Smooth muscle cell (in vitro differentiated cells): ENCODE measurements around the gene RYR1. TPM values are rescaled to one million over a fixed set of nuclear protein-coding genes. Genes with fewer than 3 reads are reported as not detected.

Experiments
- DNase-seq: peaks from one replicate; lab custom pipeline; 2025; ENCODE audit not compliant: unreplicated experiment; lab: John Stamatoyannopoulos, UW
- H2AFZ ChIP-seq: fragments of 200-600 bp; sonication (generic); 2 replicates; pipeline ENCODE4 v1.6.0; 2016; ENCODE audit warnings: antibody characterized with exemption, low read depth, mild to moderate bottlenecking
- H3F3A ChIP-seq: fragments of 200-600 bp; sonication (generic); 2 replicates; pipeline ENCODE4 v1.6.0; 2017; ENCODE audit warnings: antibody characterized with exemption, low read depth
- H3K27ac ChIP-seq: fragments of 200-600 bp; sonication (generic); 2 replicates; pipeline ENCODE4 v1.5.1; 2016; ENCODE audit warnings: low read depth, mild to moderate bottlenecking
- H3K27me3 ChIP-seq: fragments of 200-600 bp; sonication (generic); 2 replicates; pipeline ENCODE4 v1.6.1; 2016; ENCODE audit warnings: low read depth, mild to moderate bottlenecking
- H3K36me3 ChIP-seq: fragments of 200-600 bp; sonication (generic); 2 replicates; pipeline ENCODE4 v1.5.1; 2016; ENCODE audit warnings: low read depth
- H3K4me1 ChIP-seq: fragments of 200-600 bp; sonication (generic); 2 replicates; pipeline ENCODE4 v1.5.1; 2016; ENCODE audit warnings: low read depth
- H3K4me2 ChIP-seq: fragments of 200-600 bp; sonication (generic); 2 replicates; pipeline ENCODE4 v1.6.0; 2016; ENCODE audit warnings: mild to moderate bottlenecking
- H3K4me3 ChIP-seq: fragments of 200-600 bp; sonication (generic); 2 replicates; pipeline ENCODE4 v1.5.1; 2016; ENCODE audit warnings: mild to moderate bottlenecking
- H3K79me2 ChIP-seq: fragments of 200-600 bp; sonication (generic); 2 replicates; pipeline ENCODE4 v1.6.0; 2016; ENCODE audit warnings: low read depth, mild to moderate bottlenecking
- H3K9ac ChIP-seq: fragments of 200-600 bp; sonication (generic); 2 replicates; pipeline ENCODE4 v1.6.0; 2016; ENCODE audit warnings: low read depth
- H3K9me3 ChIP-seq: fragments of 200-600 bp; sonication (generic); replicated peaks from 2 replicates; pipeline ENCODE4 v1.5.1; 2016; ENCODE audit warnings: low read depth
- H4K20me1 ChIP-seq: fragments of 200-600 bp; sonication (generic); 2 replicates; pipeline ENCODE4 v1.6.0; 2016; ENCODE audit warnings: low read depth
- CTCF ChIP-seq: fragments of 200-600 bp; sonication (generic); IDR thresholded peaks from 2 replicates; pipeline ENCODE4 v1.5.1; 2017; ENCODE audit warnings: borderline replicate concordance, mild to moderate bottlenecking, antibody characterized with exemption; ENCODE audit not compliant: insufficient read depth, poor library complexity, severe bottlenecking
- WGBS: methylation state at CpG from one replicate; pipeline ENCODE4 v1.1.7; 2016; ENCODE audit warnings: low lambda C conversion rate; 5-methylcytosine and 5-hydroxymethylcytosine counted together
- polyA plus RNA-seq: library from polyadenylated mRNA; unstranded; fragments of >200 nt; fragmentation: Nextera tagmentation; extraction: Ambion mirVana; gene quantifications from 2 replicates; pipeline ENCODE4 v1.2.1, GENCODE V29; 2016
- total RNA-seq: library from RNA; depleted of rRNA; stranded (reverse); fragments of >200 nt; gene quantifications from 2 replicates; pipeline ENCODE4 v1.2.3, GENCODE V29; 2014

RYR1 gene
- total and polyA plus RNA-seq, 2 experiments from 2014 or later, result 0.31 to 0.95 TPM

- H3K9me3 ChIP-seq, result no peaks in the 10 kb centered on the region
- no peak for TF ChIP-seq CTCF
- no peaks in the 10 kb centered on the region for H3F3A ChIP-seq
- no peak overlapping the region for H3K4me2 ChIP-seq
- H3K79me2 ChIP-seq, result no peaks in the 10 kb centered on the region
- H3K27ac ChIP-seq, result no peak overlapping the region
- DNase-seq, result no peak
- H3K9ac ChIP-seq, result no peak overlapping the region
- no peaks in the 10 kb centered on the region for H3K36me3 ChIP-seq
- WGBS, result 86% methylated on average over 8 of the region's 8 CpGs
- no peak overlapping the region for H2AFZ ChIP-seq
- no peaks in the 10 kb centered on the region for H3K4me1 ChIP-seq
- no peaks in the 10 kb centered on the region for H3K27me3 ChIP-seq
- H4K20me1 ChIP-seq, result no peaks in the 10 kb centered on the region
- no peak overlapping the region for H3K4me3 ChIP-seq
Observed at GRCh38 chr19:38412491-38412890, 21.0 kb upstream of the RYR1 start.

GRCh38 chr19:38412961-38413360 is 20.5 kb upstream of the RYR1 start:
- H3K9ac ChIP-seq, result no peak overlapping the region
- no peak overlapping the region for H3K4me3 ChIP-seq
- H3K27me3 ChIP-seq, result peaks cover under 1% of the 10 kb centered on the region
- no peaks in the 10 kb centered on the region for H3K79me2 ChIP-seq
- no peak for DNase-seq
- no peaks in the 10 kb centered on the region for H3K36me3 ChIP-seq
- no peaks in the 10 kb centered on the region for H4K20me1 ChIP-seq
- WGBS, result 71% methylated on average over 9 of the region's 11 CpGs
- H3F3A ChIP-seq, result no peaks in the 10 kb centered on the region
- no peak overlapping the region for H2AFZ ChIP-seq
- no peaks in the 10 kb centered on the region for H3K9me3 ChIP-seq
- no peaks in the 10 kb centered on the region for H3K4me1 ChIP-seq
- TF ChIP-seq CTCF, result no peak
- H3K27ac ChIP-seq, result no peak overlapping the region
- no peak overlapping the region for H3K4me2 ChIP-seq

- Histone ChIP-seq H3K9ac (no peak overlapping the region), H4K20me1 (no peaks in the 10 kb centered on the region), H3K36me3 (no peaks in the 10 kb centered on the region), H3K9me3 (no peaks in the 10 kb centered on the region), H3K27me3 (peaks cover 5% of the 10 kb centered on the region), H3K4me2 (no peak overlapping the region), H3K79me2 (no peaks in the 10 kb centered on the region), H3K4me1 (peaks cover 3% of the 10 kb centered on the region), H3K27ac (no peak overlapping the region), H2AFZ (no peak overlapping the region), H3F3A (no peaks in the 10 kb centered on the region), H3K4me3 (no peak overlapping the region)
- TF ChIP-seq CTCF, result no peak
- WGBS, result 99% methylated on average over 4 of the region's 6 CpGs
- no peak for DNase-seq
Observed at GRCh38 chr19:38413416-38413815, 20.1 kb upstream of the RYR1 start.

- H3K27ac ChIP-seq, result no peak overlapping the region
- peaks cover 10% of the 10 kb centered on the region for H3K27me3 ChIP-seq
- H3F3A ChIP-seq, result no peaks in the 10 kb centered on the region
- H3K4me3 ChIP-seq, result no peak overlapping the region
- no peak overlapping the region for H3K9ac ChIP-seq
- H2AFZ ChIP-seq, result no peak overlapping the region
- H3K9me3 ChIP-seq, result no peaks in the 10 kb centered on the region
- no peak for TF ChIP-seq CTCF
- 91% methylated on average over 8 of the region's 8 CpGs for WGBS
- no peak for DNase-seq
- no peaks in the 10 kb centered on the region for H3K79me2 ChIP-seq
- H4K20me1 ChIP-seq, result no peaks in the 10 kb centered on the region
- no peaks in the 10 kb centered on the region for H3K36me3 ChIP-seq
- no peak overlapping the region for H3K4me2 ChIP-seq
- H3K4me1 ChIP-seq, result peaks cover 3% of the 10 kb centered on the region
Observed at GRCh38 chr19:38417146-38417543, 16.3 kb upstream of the RYR1 start.
